Lower leg skin (tissue), 3 donors: Measurements from ENCODE around the gene EIF3M.

Source experiments
- CTCF ChIP-seq, 3 donors: fragments of 450-650 bp; IDR thresholded peaks; one replicate each; pipeline ENCODE4 v1.5.1; 2016; ENCODE audit warnings: antibody characterized with exemption in 3 of 3, mild to moderate bottlenecking in 3 of 3, moderate library complexity in 2 of 3
- POLR2A ChIP-seq, 2 donors: fragments of 450-650 bp; IDR thresholded peaks; one replicate each; pipeline ENCODE4 v1.6.1; 2016 to 2017; ENCODE audit warnings: antibody characterized with exemption in 2 of 2, mild to moderate bottlenecking in 1 of 2, moderate library complexity in 1 of 2

GRCh38 chr11:32555091-32555490 lies 28.5 kb upstream of the EIF3M start:
- TF ChIP-seq CTCF (IDR thresholded peaks at IDR 0.05) (no peak), POLR2A (IDR thresholded peaks at IDR 0.05) (no peak)
